Neural progenitor cell (in vitro differentiated cells): ENCODE data around the gene DTX1.

Experiments used
- CTCF ChIP-seq: fragments of 200-600 bp; sonication (generic); IDR thresholded peaks from 2 replicates; pipeline ENCODE4 v1.5.1; 2017; ENCODE audit warnings: antibody characterized with exemption, mild to moderate bottlenecking
- EZH2 ChIP-seq: fragments of 200-600 bp; sonication (generic); IDR thresholded peaks from 2 replicates; pipeline ENCODE4 v1.6.1; 2017; ENCODE audit warnings: antibody characterized with exemption, mild to moderate bottlenecking, moderate library complexity
- EZH2phosphoT487 ChIP-seq: fragments of 200-600 bp; sonication (generic); IDR thresholded peaks from 2 replicates; pipeline ENCODE4 v1.6.1; 2017; ENCODE audit warnings: antibody characterized with exemption

DNA sequence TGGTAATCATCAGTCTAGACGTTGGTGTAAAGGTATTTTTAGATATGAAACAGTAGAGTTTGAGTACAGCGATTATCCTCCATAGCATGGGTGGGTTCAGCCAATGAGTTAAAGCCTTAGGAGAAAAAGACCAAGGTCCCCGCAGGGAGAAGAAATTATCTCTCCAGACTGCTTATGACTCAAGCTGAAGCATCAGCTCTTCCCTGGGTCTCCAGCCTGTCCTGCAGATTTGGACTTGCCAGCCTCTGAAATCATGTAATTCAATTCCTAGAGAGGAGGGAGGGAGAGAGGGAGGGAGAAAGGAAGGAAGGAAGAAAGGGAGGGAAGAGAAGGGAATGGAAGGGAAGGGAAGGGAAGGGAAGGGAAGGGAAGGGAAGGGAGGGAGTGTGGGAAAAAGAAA lies 12.0 kb upstream of the DTX1 start:
- TF ChIP-seq EZH2: no peak
- no peak for TF ChIP-seq CTCF
- TF ChIP-seq EZH2phosphoT487: no peak
